OCI-LY1 (cell line): Measurements from ENCODE around the gene TM2D1.

ENCODE experiments used
- H2AFZ ChIP-seq: fragments of 200-600 bp; sonication (generic), shearing (Covaris generic); 2 replicates; pipeline ENCODE4 v1.6.0; 2014; ENCODE audit warnings: antibody characterized with exemption, mild to moderate bottlenecking, low read length
- H3F3A ChIP-seq: fragments of 200-600 bp; sonication (generic), shearing (Covaris generic); 2 replicates; pipeline ENCODE4 v1.6.0; 2014; ENCODE audit warnings: mild to moderate bottlenecking, antibody characterized with exemption, low read length, moderate library complexity; ENCODE audit not compliant: insufficient read depth
- H3K27ac ChIP-seq: fragments of 200-600 bp; sonication (generic); 2 replicates; pipeline ENCODE4 v1.5.1; 2014; ENCODE audit warnings: low read length, mixed run types, mild to moderate bottlenecking, low read depth; ENCODE audit not compliant: poor library complexity, severe bottlenecking
- H3K27me3 ChIP-seq: fragments of 200-600 bp; sonication (generic); 2 replicates; pipeline ENCODE4 v1.6.0; 2014; ENCODE audit warnings: antibody characterized with exemption, mild to moderate bottlenecking, low read length, moderate library complexity; ENCODE audit not compliant: insufficient read depth
- H3K36me3 ChIP-seq: fragments of 200-600 bp; sonication (generic); 2 replicates; pipeline ENCODE4 v1.6.1; 2014; ENCODE audit warnings: mild to moderate bottlenecking, antibody characterized with exemption, low read length, moderate library complexity, mixed read lengths; ENCODE audit not compliant: insufficient read depth
- H3K4me1 ChIP-seq: fragments of 200-600 bp; sonication (generic); 2 replicates; pipeline ENCODE4 v1.5.1; 2014; ENCODE audit warnings: mild to moderate bottlenecking, low read length, moderate library complexity; ENCODE audit not compliant: insufficient read depth, severe bottlenecking
- H3K4me2 ChIP-seq: fragments of 200-600 bp; sonication (generic), shearing (Covaris generic); 2 replicates; pipeline ENCODE4 v1.6.1; 2014; ENCODE audit warnings: low read length
- H3K4me3 ChIP-seq: fragments of 200-600 bp; sonication (generic); 2 replicates; pipeline ENCODE4 v1.5.1; 2014; ENCODE audit warnings: low read length, low read depth, mild to moderate bottlenecking, mixed read lengths; ENCODE audit not compliant: poor library complexity, severe bottlenecking
- H3K79me2 ChIP-seq: fragments of 200-600 bp; shearing (Covaris generic); 2 replicates; pipeline ENCODE4 v1.6.1; 2016; ENCODE audit warnings: mixed run types, low read length, mixed read lengths; ENCODE audit not compliant: insufficient read depth
- H3K9ac ChIP-seq: fragments of 200-600 bp; sonication (generic), shearing (Covaris generic); 2 replicates; pipeline ENCODE4 v1.6.1; 2014; ENCODE audit warnings: mild to moderate bottlenecking, low read length, mixed read lengths
- H3K9me2 ChIP-seq: fragments of 200-600 bp; sonication (generic), shearing (Covaris generic); 2 replicates; pipeline ENCODE4 v1.6.1; 2014; ENCODE audit warnings: low read depth, mild to moderate bottlenecking, low read length, mixed read lengths
- H3K9me3 ChIP-seq: fragments of 200-600 bp; shearing (Covaris generic); 2 replicates; pipeline ENCODE4 v1.6.1; 2014; ENCODE audit warnings: low read length, mixed read lengths
- H4K20me1 ChIP-seq: fragments of 200-600 bp; sonication (generic), shearing (Covaris generic); 2 replicates; pipeline ENCODE4 v1.6.0; 2016; ENCODE audit warnings: mild to moderate bottlenecking, low read length; ENCODE audit not compliant: insufficient read depth
- CTCF ChIP-seq: fragments of 200-600 bp; sonication (generic), shearing (Covaris generic); IDR thresholded peaks from 2 replicates; pipeline ENCODE4 v1.5.1; 2017; ENCODE audit warnings: mild to moderate bottlenecking, antibody characterized with exemption, low read length, moderate library complexity, mixed read lengths
- EZH2 ChIP-seq: fragments of 200-600 bp; sonication (generic), shearing (Covaris generic); IDR thresholded peaks from 2 replicates; pipeline ENCODE4 v1.8.0; 2017; ENCODE audit warnings: borderline replicate concordance, mixed run types, mild to moderate bottlenecking, antibody characterized with exemption, low read length, moderate library complexity, mixed read lengths

The TM2D1 gene

GRCh38 chr1:61756773-61757172 lies 31.8 kb upstream of the TM2D1 start:
- H4K20me1 ChIP-seq, result no peaks in the 10 kb centered on the region
- H3K4me2 ChIP-seq, result no peak overlapping the region
- no peak for TF ChIP-seq EZH2
- H3K9me2 ChIP-seq, result no peaks in the 10 kb centered on the region
- no peaks in the 10 kb centered on the region for H3F3A ChIP-seq
- no peak overlapping the region for H2AFZ ChIP-seq
- H3K27me3 ChIP-seq, result no peaks in the 10 kb centered on the region
- H3K9ac ChIP-seq, result no peak overlapping the region
- H3K4me3 ChIP-seq, result no peak overlapping the region
- H3K4me1 ChIP-seq, result no peaks in the 10 kb centered on the region
- H3K36me3 ChIP-seq, result no peaks in the 10 kb centered on the region
- H3K79me2 ChIP-seq, result no peaks in the 10 kb centered on the region
- no peaks in the 10 kb centered on the region for H3K9me3 ChIP-seq
- no peak overlapping the region for H3K27ac ChIP-seq

DNA sequence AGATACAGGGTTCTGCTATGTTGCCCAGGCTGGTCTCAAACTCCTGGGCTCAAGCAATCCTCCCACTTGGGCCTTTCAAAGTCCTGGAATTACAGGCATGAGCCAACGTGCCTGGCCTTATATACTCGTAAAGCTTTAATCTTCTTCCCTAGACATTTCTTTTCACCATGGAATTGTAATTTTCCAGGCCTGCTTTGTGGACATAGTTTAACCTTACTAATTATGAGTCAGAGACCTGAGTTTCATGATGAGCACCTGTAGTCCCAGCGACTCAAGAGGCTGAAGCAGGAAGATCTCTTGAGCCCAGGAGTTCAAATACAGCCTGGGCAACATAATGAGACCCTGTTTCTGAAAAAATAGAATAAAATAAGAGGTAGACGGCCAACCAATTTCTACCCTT lies 29.6 kb upstream of the TM2D1 start:
- Histone ChIP-seq H3K79me2 (no peaks in the 10 kb centered on the region), H3K4me3 (no peak overlapping the region), H3K27me3 (no peaks in the 10 kb centered on the region), H3K9me2 (no peaks in the 10 kb centered on the region), H3K9me3 (no peaks in the 10 kb centered on the region), H3F3A (no peaks in the 10 kb centered on the region), H3K4me2 (no peak overlapping the region), H3K9ac (no peak overlapping the region), H4K20me1 (no peaks in the 10 kb centered on the region), H3K27ac (no peak overlapping the region), H3K36me3 (no peaks in the 10 kb centered on the region), H2AFZ (no peak overlapping the region), H3K4me1 (no peaks in the 10 kb centered on the region)
- no peak for TF ChIP-seq EZH2
- no peak for TF ChIP-seq CTCF

DNA sequence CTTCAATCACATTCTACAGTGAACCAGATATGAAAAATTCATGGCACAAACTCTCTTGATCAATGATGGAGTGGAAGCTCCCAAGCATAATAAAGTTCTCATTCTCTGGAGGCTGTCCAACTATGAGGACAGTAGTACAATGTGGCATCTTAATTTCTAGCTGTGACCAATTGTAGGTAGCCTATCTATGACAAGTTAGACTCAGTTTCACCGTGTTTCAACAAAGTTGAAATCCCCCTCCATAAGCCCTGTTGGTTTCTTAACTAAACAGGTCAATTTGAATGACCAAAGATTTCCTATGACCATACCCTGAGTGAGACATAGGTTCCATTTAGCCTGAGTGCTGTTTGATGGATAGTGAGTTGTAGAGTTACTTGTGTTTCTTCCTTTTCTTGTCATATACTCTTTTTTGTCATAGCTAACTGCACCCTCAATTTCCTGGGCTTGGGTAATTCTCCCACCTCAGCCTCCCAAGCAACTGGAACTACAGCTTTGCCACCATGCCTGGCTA lies 29.1 kb upstream of the TM2D1 start:
- H3K79me2 ChIP-seq, result no peaks in the 10 kb centered on the region
- no peak overlapping the region for H3K9ac ChIP-seq
- no peak overlapping the region for H2AFZ ChIP-seq
- no peaks in the 10 kb centered on the region for H3K4me1 ChIP-seq
- no peaks in the 10 kb centered on the region for H3K36me3 ChIP-seq
- no peak overlapping the region for H3K4me3 ChIP-seq
- no peak overlapping the region for H3K27ac ChIP-seq
- no peaks in the 10 kb centered on the region for H3K9me2 ChIP-seq
- no peaks in the 10 kb centered on the region for H4K20me1 ChIP-seq
- H3K4me2 ChIP-seq, result no peak overlapping the region
- H3F3A ChIP-seq, result no peaks in the 10 kb centered on the region
- no peaks in the 10 kb centered on the region for H3K27me3 ChIP-seq
- H3K9me3 ChIP-seq, result no peaks in the 10 kb centered on the region
- no peak for TF ChIP-seq CTCF
- no peak for TF ChIP-seq EZH2

- Histone ChIP-seq H2AFZ (no peak overlapping the region), H3K9ac (no peak overlapping the region), H3K4me3 (no peak overlapping the region), H3K27ac (no peak overlapping the region), H3K4me1 (no peaks in the 10 kb centered on the region), H3K9me2 (no peaks in the 10 kb centered on the region), H3K27me3 (no peaks in the 10 kb centered on the region), H3K79me2 (no peaks in the 10 kb centered on the region), H3K36me3 (no peaks in the 10 kb centered on the region), H3K9me3 (no peaks in the 10 kb centered on the region), H4K20me1 (no peaks in the 10 kb centered on the region), H3F3A (no peaks in the 10 kb centered on the region), H3K4me2 (no peak overlapping the region)
- no peak for TF ChIP-seq EZH2
- TF ChIP-seq CTCF, result no peak
Measured at GRCh38 chr1:61752921-61753389, 28.0 kb upstream of the TM2D1 start.
